Measurements from ENCODE around the gene PBX3. TPM values are rescaled to one million over a fixed set of nuclear protein-coding genes. Genes with fewer than 3 reads are reported as not detected.
A peak's percentile ranks its signal among the peaks of the same experiment; 100 is the strongest.

The PBX3 gene
- total RNA-seq, 2 experiments from 2014 or later = 25.3 to 30.8 TPM

- Histone ChIP-seq H3K4me3 (ENCODE audit: low read length) (peak overlapping the region; percentile 49), H3K9me3 (ENCODE audit: control insufficient read depth in 1 of 2, insufficient read depth in 1 of 2, low read length in 2 of 2) (peaks cover 0 to 4% of the 10 kb centered on the region in 2 experiments), H3K4me1 (ENCODE audit: insufficient read depth, low read length) (peaks cover 9% of the 10 kb centered on the region), H3K36me3 (ENCODE audit: insufficient read depth, low read length) (no peaks in the 10 kb centered on the region), H3K27ac (ENCODE audit: low read depth in 1 of 2, low read length in 2 of 2) (no peak overlapping the region), H3K27me3 (ENCODE audit: control insufficient read depth in 1 of 2, insufficient read depth in 2 of 2, low read length in 2 of 2) (peaks cover 10 to 13% of the 10 kb centered on the region in 2 experiments)
- H3K27me3 Mint-ChIP-seq = peaks cover 36% of the 10 kb centered on the region
- CTCF ChIA-PET = no interaction called here
- H3K4me1 Mint-ChIP-seq (ENCODE audit: low read depth) = peaks cover 23% of the 10 kb centered on the region
- POLR2A ChIA-PET = no interaction called here
- TF ChIP-seq, protein P1, sequence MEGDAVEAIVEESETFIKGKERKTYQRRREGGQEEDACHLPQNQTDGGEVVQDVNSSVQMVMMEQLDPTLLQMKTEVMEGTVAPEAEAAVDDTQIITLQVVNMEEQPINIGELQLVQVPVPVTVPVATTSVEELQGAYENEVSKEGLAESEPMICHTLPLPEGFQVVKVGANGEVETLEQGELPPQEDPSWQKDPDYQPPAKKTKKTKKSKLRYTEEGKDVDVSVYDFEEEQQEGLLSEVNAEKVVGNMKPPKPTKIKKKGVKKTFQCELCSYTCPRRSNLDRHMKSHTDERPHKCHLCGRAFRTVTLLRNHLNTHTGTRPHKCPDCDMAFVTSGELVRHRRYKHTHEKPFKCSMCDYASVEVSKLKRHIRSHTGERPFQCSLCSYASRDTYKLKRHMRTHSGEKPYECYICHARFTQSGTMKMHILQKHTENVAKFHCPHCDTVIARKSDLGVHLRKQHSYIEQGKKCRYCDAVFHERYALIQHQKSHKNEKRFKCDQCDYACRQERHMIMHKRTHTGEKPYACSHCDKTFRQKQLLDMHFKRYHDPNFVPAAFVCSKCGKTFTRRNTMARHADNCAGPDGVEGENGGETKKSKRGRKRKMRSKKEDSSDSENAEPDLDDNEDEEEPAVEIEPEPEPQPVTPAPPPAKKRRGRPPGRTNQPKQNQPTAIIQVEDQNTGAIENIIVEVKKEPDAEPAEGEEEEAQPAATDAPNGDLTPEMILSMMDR (IDR thresholded peaks at IDR 0.05) = no peak
- DNase-seq (peak in 2 of 14 experiments; percentile 19 to 32), ATAC-seq (ENCODE audit: poor library complexity) (peak; percentile 27)
- no peaks in the 10 kb centered on the region for H3K9me3 Mint-ChIP-seq
- peak overlapping the region; percentile 73 for H3K4me3 Mint-ChIP-seq
- H3K36me3 Mint-ChIP-seq (ENCODE audit: low read depth) = no peaks in the 10 kb centered on the region
- intact Hi-C loops (cut with DNase I, micrococcal nuclease) = loop anchor here in 1 of 2 experiments (5.0 kb wide), 3 partner anchors 37 to 142 kb away; partner anchors contain the start of gene PBX3
- no peak overlapping the region for H3K27ac Mint-ChIP-seq
These were observed 141.9 kb downstream of the PBX3 start for GRCh38 chr9:125889112-125889475.

DNA sequence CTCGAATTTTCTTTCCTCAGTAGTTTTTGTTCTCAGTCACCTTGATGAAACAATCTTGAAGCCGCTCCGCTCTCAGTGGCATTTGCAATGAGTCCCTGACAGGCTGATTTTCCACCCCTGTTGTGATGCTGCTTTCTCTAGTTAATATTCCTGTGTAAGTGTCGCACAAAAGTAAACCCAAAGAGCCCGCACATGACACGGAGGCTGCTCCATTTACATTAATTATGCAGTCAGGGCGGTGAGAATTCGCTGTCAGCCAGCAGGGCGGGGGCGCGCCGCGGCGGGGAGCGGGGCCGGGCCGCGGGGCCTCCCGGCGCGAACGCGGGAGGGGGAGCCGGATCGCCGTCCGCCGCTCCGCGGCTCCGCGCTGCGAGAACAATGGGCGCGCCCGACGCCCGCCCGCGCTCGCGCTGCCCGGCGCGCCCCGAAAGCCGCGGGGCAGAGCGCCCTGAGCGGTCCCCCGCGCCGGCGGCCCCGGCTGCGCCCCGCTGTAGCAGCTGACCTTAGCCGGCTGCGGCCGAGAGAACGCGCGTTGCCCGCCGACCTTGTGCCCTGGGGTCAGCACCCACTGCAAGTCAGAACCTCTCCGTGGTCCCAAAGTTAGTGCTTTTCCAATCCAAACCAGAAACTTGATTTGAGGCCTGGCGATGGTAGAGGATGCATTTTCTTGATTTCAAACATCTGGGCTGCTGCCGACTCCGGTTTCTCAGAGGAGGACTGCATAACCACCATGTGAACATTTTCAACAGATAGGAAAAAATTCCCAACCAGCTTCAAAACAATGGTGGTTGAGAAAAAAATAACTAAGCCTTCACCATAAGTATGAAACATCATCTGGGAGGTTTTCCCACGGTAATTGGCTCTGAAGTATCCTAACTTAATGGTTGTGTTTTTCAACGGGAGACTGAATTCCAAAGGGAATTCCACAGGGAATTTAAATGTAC, 142.6 kb downstream of the PBX3 start:
- Mint-ChIP-seq H3K36me3 (ENCODE audit: low read depth) (no peaks in the 10 kb centered on the region), H3K9me3 (no peaks in the 10 kb centered on the region), H3K4me1 (ENCODE audit: low read depth) (peaks cover 28% of the 10 kb centered on the region), H3K27ac (no peak overlapping the region), H3K4me3 (peak overlapping the region; percentile 78), H3K27me3 (peaks cover 36% of the 10 kb centered on the region)
- TF ChIP-seq, protein P1 (IDR thresholded peaks at IDR 0.05) = no peak
- ATAC-seq (ENCODE audit: poor library complexity) = peak; percentile 84
- intact Hi-C loops (cut with DNase I, micrococcal nuclease) = loop anchor here in 1 of 2 experiments (5.0 kb wide), 3 partner anchors 37 to 142 kb away; partner anchors contain the start of gene PBX3
- H3K4me1 ChIP-seq (ENCODE audit: insufficient read depth, low read length) = peaks cover 9% of the 10 kb centered on the region
- ChIA-PET CTCF (no interaction called here), POLR2A (no interaction called here)
- DNase-seq = peak in 13 of 14 experiments; percentile 3 to 69 (median 26)
- H3K27ac ChIP-seq (ENCODE audit: low read depth in 1 of 2, low read length in 2 of 2) = no peak overlapping the region
- H3K27me3 ChIP-seq (ENCODE audit: control insufficient read depth in 1 of 2, insufficient read depth in 2 of 2, low read length in 2 of 2) = peaks cover 10 to 13% of the 10 kb centered on the region in 2 experiments
- H3K36me3 ChIP-seq (ENCODE audit: insufficient read depth, low read length) = no peaks in the 10 kb centered on the region
- H3K4me3 ChIP-seq (ENCODE audit: low read length) = peak overlapping the region; percentile 49
- H3K9me3 ChIP-seq (ENCODE audit: control insufficient read depth in 1 of 2, insufficient read depth in 1 of 2, low read length in 2 of 2) = peaks cover 0 to 4% of the 10 kb centered on the region in 2 experiments

- ATAC-seq (ENCODE audit: poor library complexity) = no peak
- Mint-ChIP-seq H3K4me3 (peak overlapping the region; percentile 12), H3K27me3 (peaks cover 36% of the 10 kb centered on the region), H3K9me3 (no peaks in the 10 kb centered on the region), H3K27ac (no peak overlapping the region), H3K4me1 (ENCODE audit: low read depth) (peaks cover 31% of the 10 kb centered on the region), H3K36me3 (ENCODE audit: low read depth) (no peaks in the 10 kb centered on the region)
- Histone ChIP-seq H3K27me3 (ENCODE audit: control insufficient read depth in 1 of 2, insufficient read depth in 2 of 2, low read length in 2 of 2) (peaks cover 10 to 13% of the 10 kb centered on the region in 2 experiments), H3K4me1 (ENCODE audit: insufficient read depth, low read length) (peaks cover 9% of the 10 kb centered on the region), H3K9me3 (ENCODE audit: control insufficient read depth in 1 of 2, insufficient read depth in 1 of 2, low read length in 2 of 2) (peaks cover 0 to 4% of the 10 kb centered on the region in 2 experiments), H3K36me3 (ENCODE audit: insufficient read depth, low read length) (no peaks in the 10 kb centered on the region), H3K4me3 (ENCODE audit: low read length) (no peak overlapping the region), H3K27ac (ENCODE audit: low read depth in 1 of 2, low read length in 2 of 2) (no peak overlapping the region)
- POLR2A ChIA-PET = no interaction called here
- TF ChIP-seq, protein P1 (IDR thresholded peaks at IDR 0.05) = no peak
- intact Hi-C loops (cut with DNase I, micrococcal nuclease) = no loop called here
- CTCF ChIA-PET = no interaction called here
- no peak for DNase-seq
These were observed 143.7 kb downstream of the PBX3 start for GRCh38 chr9:125890826-125891225.

All from CD4-positive, alpha-beta T cell (primary cell).